D341Med (cell line): ENCODE measurements around the gene MRTFA.
A peak's percentile ranks its signal among the peaks of the same experiment; 100 is the strongest.
"Not testable (repeated sequence)": the region's sequence is repeated elsewhere in the genome, so short reads cannot be mapped to it uniquely, and the experiment has no call there.

Experiments
- DNase-seq: peaks from one replicate; pipeline ENCODE4 v3.0.0; 2012; ENCODE audit warnings: low spot score

MRTFA gene

GRCh38 chr22:40394607-40395006 lies 241.9 kb downstream of the MRTFA start:
- no peak for DNase-seq

- no peak for DNase-seq
Measured at GRCh38 chr22:40392618-40393017, 243.9 kb downstream of the MRTFA start.

- no peak for DNase-seq
Measured at GRCh38 chr22:40391417-40391816, 245.1 kb downstream of the MRTFA start.

GRCh38 chr22:40388231-40388630 lies 248.3 kb downstream of the MRTFA start:
- DNase-seq = no peak

- DNase-seq = no peak
Measured at GRCh38 chr22:40387746-40388145, 248.8 kb downstream of the MRTFA start.

- no peak for DNase-seq
Measured at GRCh38 chr22:40385036-40385782, 251.3 kb downstream of the MRTFA start.

- DNase-seq = no peak
Measured at GRCh38 chr22:40383905-40384304, 252.6 kb downstream of the MRTFA start.

GRCh38 chr22:40381461-40381860 lies 255.1 kb downstream of the MRTFA start:
- no peak for DNase-seq

- DNase-seq = not testable (repeated sequence)
Measured at GRCh38 chr22:40378448-40378847, 258.1 kb downstream of the MRTFA start.

GRCh38 chr22:40377931-40378330 lies 258.6 kb downstream of the MRTFA start:
- DNase-seq = no peak

- no peak for DNase-seq
Measured at GRCh38 chr22:40376149-40376548, 260.4 kb downstream of the MRTFA start.

- DNase-seq = no peak
Measured at GRCh38 chr22:40374567-40374966, 262.0 kb downstream of the MRTFA start.

- no peak for DNase-seq
Measured at GRCh38 chr22:40368836-40369235, 267.7 kb downstream of the MRTFA start.

GRCh38 chr22:40368016-40368415 lies 268.5 kb downstream of the MRTFA start:
- DNase-seq = peak; percentile 70

GRCh38 chr22:40367342-40367741 lies 269.2 kb downstream of the MRTFA start:
- DNase-seq = no peak

GRCh38 chr22:40366068-40366467 lies 270.5 kb downstream of the MRTFA start:
- DNase-seq = no peak

- no peak for DNase-seq
Measured at GRCh38 chr22:40364431-40364830, 272.1 kb downstream of the MRTFA start.

- DNase-seq = no peak
Measured at GRCh38 chr22:40363059-40363458, 273.5 kb downstream of the MRTFA start.

- no peak for DNase-seq
Measured at GRCh38 chr22:40361100-40361499, 275.4 kb downstream of the MRTFA start.
